ENCODE results near the gene ALDH1A1. TPM values are rescaled to one million over a fixed set of nuclear protein-coding genes. Genes with fewer than 3 reads are reported as not detected.

Gene ALDH1A1
- total RNA-seq, 1 experiment from 2014 or later = 1.9 TPM

- Mint-ChIP-seq H3K36me3 (no peaks in the 10 kb centered on the region), H3K4me3 (no peak overlapping the region), H3K4me1 (peaks cover 5% of the 10 kb centered on the region), H3K27me3 (ENCODE audit: low read depth) (no peaks in the 10 kb centered on the region), H3K27ac (peak overlapping the region; percentile 69; the same call in 1 of the 2 replicates), H3K9me3 (no peaks in the 10 kb centered on the region)
- ChIA-PET CTCF (no interaction called here), POLR2A (no interaction called here)
- TF ChIP-seq ATF6 (CRISPR knock-in tag; IDR thresholded peaks at IDR 0.05) (no peak), RORB (CRISPR knock-in tag; IDR thresholded peaks at IDR 0.05) (no peak)
- ATAC-seq (no peak), DNase-seq (ENCODE audit: low spot score) (no peak)
Measured at GRCh38 chr9:72981433-72981832, 28.6 kb upstream of the ALDH1A1 start.

GRCh38 chr9:72980600-72981265 is 27.9 kb upstream of the ALDH1A1 start:
- ChIA-PET POLR2A (no interaction called here), CTCF (no interaction called here)
- Mint-ChIP-seq H3K36me3 (no peaks in the 10 kb centered on the region), H3K9me3 (no peaks in the 10 kb centered on the region), H3K4me3 (no peak overlapping the region), H3K4me1 (peaks cover 5% of the 10 kb centered on the region), H3K27ac (no peak overlapping the region), H3K27me3 (ENCODE audit: low read depth) (no peaks in the 10 kb centered on the region)
- no peak for ATAC-seq
- DNase-seq (ENCODE audit: low spot score) = no peak
- TF ChIP-seq CBFB (CRISPR knock-in tag; IDR thresholded peaks at IDR 0.05; ENCODE audit: low read depth) (no peak), RORB (CRISPR knock-in tag; IDR thresholded peaks at IDR 0.05) (no peak), CREB1 (CRISPR knock-in tag; IDR thresholded peaks at IDR 0.05) (no peak), HMGA2 (CRISPR knock-in tag; IDR thresholded peaks at IDR 0.05) (no peak), ZSCAN18 (CRISPR knock-in tag; IDR thresholded peaks at IDR 0.05) (no peak), JUN (CRISPR knock-in tag; IDR thresholded peaks at IDR 0.05) (no peak), CTCF (IDR thresholded peaks at IDR 0.05) (no peak), PREB (CRISPR knock-in tag; IDR thresholded peaks at IDR 0.05; ENCODE audit: borderline replicate concordance) (no peak), TEAD1 (CRISPR knock-in tag; IDR thresholded peaks at IDR 0.05) (no peak), IRF2 (CRISPR knock-in tag; IDR thresholded peaks at IDR 0.05; ENCODE audit: borderline replicate concordance, low read depth) (no peak), MXD4 (CRISPR knock-in tag; IDR thresholded peaks at IDR 0.05; ENCODE audit: borderline replicate concordance) (no peak), E2F4 (CRISPR knock-in tag; IDR thresholded peaks at IDR 0.05; ENCODE audit: borderline replicate concordance, low read depth) (no peak), PRRX2 (CRISPR knock-in tag; IDR thresholded peaks at IDR 0.05) (no peak), NR2C2 (CRISPR knock-in tag; IDR thresholded peaks at IDR 0.05) (no peak), FOXK1 (CRISPR knock-in tag; IDR thresholded peaks at IDR 0.05) (no peak), ZNF281 (CRISPR knock-in tag; IDR thresholded peaks at IDR 0.05) (no peak), SOX15 (CRISPR knock-in tag; IDR thresholded peaks at IDR 0.05) (no peak), TP53 (CRISPR knock-in tag; IDR thresholded peaks at IDR 0.05) (no peak), MLX (CRISPR knock-in tag; IDR thresholded peaks at IDR 0.05) (no peak), RELA (CRISPR knock-in tag; IDR thresholded peaks at IDR 0.05; ENCODE audit: borderline replicate concordance) (no peak)
